ENCODE results near the gene KRT5. TPM values are rescaled to one million over a fixed set of nuclear protein-coding genes. Genes with fewer than 3 reads are reported as not detected.

The KRT5 gene
- polyA plus RNA-seq, 3 donors: 0.40 TPM; not detected in 2

- peak; percentile 3 to 13 (median 7) for DNase-seq (ENCODE audit: low read depth in 3 of 3, low spot score in 2 of 3)
Measured at GRCh38 chr12:52539083-52539820, 19.1 kb upstream of the KRT5 start.

GRCh38 chr12:52537101-52537500 lies 16.9 kb upstream of the KRT5 start:
- no peak for DNase-seq (ENCODE audit: low read depth in 3 of 3, low spot score in 2 of 3)

- no peak for DNase-seq (ENCODE audit: low read depth in 3 of 3, low spot score in 2 of 3)
Measured at GRCh38 chr12:52535574-52535973, 15.4 kb upstream of the KRT5 start.

GRCh38 chr12:52534482-52534881 lies 14.3 kb upstream of the KRT5 start:
- no peak for DNase-seq (ENCODE audit: low read depth in 3 of 3, low spot score in 2 of 3)

- no peak for DNase-seq (ENCODE audit: low read depth in 3 of 3, low spot score in 2 of 3)
Measured at GRCh38 chr12:52533686-52534470, 13.7 kb upstream of the KRT5 start.

GRCh38 chr12:52532636-52533035 lies 12.4 kb upstream of the KRT5 start:
- DNase-seq (ENCODE audit: low read depth in 3 of 3, low spot score in 2 of 3): no peak

- DNase-seq (ENCODE audit: low read depth in 3 of 3, low spot score in 2 of 3): no peak
Measured at GRCh38 chr12:52531566-52532300, 11.5 kb upstream of the KRT5 start.

- no peak for DNase-seq (ENCODE audit: low read depth in 3 of 3, low spot score in 2 of 3)
Measured at GRCh38 chr12:52530905-52531304, 10.7 kb upstream of the KRT5 start.

- no peak for DNase-seq (ENCODE audit: low read depth in 3 of 3, low spot score in 2 of 3)
Measured at GRCh38 chr12:52530366-52530765, 10.2 kb upstream of the KRT5 start.

- no peak for DNase-seq (ENCODE audit: low read depth in 3 of 3, low spot score in 2 of 3)
Measured at GRCh38 chr12:52529846-52530245, 9.7 kb upstream of the KRT5 start.

GRCh38 chr12:52529417-52529816 lies 9.2 kb upstream of the KRT5 start:
- DNase-seq (ENCODE audit: low read depth in 3 of 3, low spot score in 2 of 3): no peak

- no peak for DNase-seq (ENCODE audit: low read depth in 3 of 3, low spot score in 2 of 3)
Measured at GRCh38 chr12:52528641-52529143, 8.5 kb upstream of the KRT5 start.

GRCh38 chr12:52527121-52527800 lies 7.1 kb upstream of the KRT5 start:
- DNase-seq (ENCODE audit: low read depth in 3 of 3, low spot score in 2 of 3): no peak

GRCh38 chr12:52526511-52526951 lies 6.3 kb upstream of the KRT5 start:
- DNase-seq (ENCODE audit: low read depth in 3 of 3, low spot score in 2 of 3): no peak

GRCh38 chr12:52525661-52526499 lies 5.7 kb upstream of the KRT5 start:
- DNase-seq (ENCODE audit: low read depth in 3 of 3, low spot score in 2 of 3): no peak

GRCh38 chr12:52524898-52525591 lies 4.9 kb upstream of the KRT5 start:
- no peak for DNase-seq (ENCODE audit: low read depth in 3 of 3, low spot score in 2 of 3)

GRCh38 chr12:52524241-52524897 lies 4.2 kb upstream of the KRT5 start:
- no peak for DNase-seq (ENCODE audit: low read depth in 3 of 3, low spot score in 2 of 3)

- no peak for DNase-seq (ENCODE audit: low read depth in 3 of 3, low spot score in 2 of 3)
Measured at GRCh38 chr12:52523824-52524223, 3.6 kb upstream of the KRT5 start.

Measured in right renal cortex interstitium (tissue), 3 donors.